Mesenchymal stem cell (in vitro differentiated cells and primary cell): ENCODE measurements around the gene OSGIN1.
A peak's percentile ranks its signal among the peaks of the same experiment; 100 is the strongest.

ENCODE experiments used
- DNase-seq: peaks from one replicate; pipeline ENCODE4 v3.0.0-alpha.2; 2013
- H2AFZ ChIP-seq: one replicate; pipeline ENCODE4 v1.6.1; 2013; ENCODE audit warnings: low read depth, mild to moderate bottlenecking, control low read depth, inconsistent platforms, low read length, moderate library complexity
- H2AK5ac ChIP-seq: 2 replicates; pipeline ENCODE4 v1.6.1; 2013; ENCODE audit warnings: low read length, moderate library complexity, mild to moderate bottlenecking, inconsistent platforms; ENCODE audit not compliant: severe bottlenecking
- H2BK120ac ChIP-seq: one replicate; pipeline ENCODE4 v1.6.1; 2013; ENCODE audit warnings: low read depth, mild to moderate bottlenecking, inconsistent platforms, low read length, moderate library complexity
- H2BK12ac ChIP-seq, 2 experiments: one replicate each; pipeline ENCODE4 v1.6.1; 2013; ENCODE audit warnings: inconsistent platforms in 2 of 2, low read length in 2 of 2, mild to moderate bottlenecking in 2 of 2, moderate library complexity in 2 of 2, control low read depth in 1 of 2
- H2BK15ac ChIP-seq: one replicate; pipeline ENCODE4 v1.6.1; 2013; ENCODE audit warnings: mild to moderate bottlenecking, low read depth, inconsistent platforms; ENCODE audit not compliant: poor library complexity, severe bottlenecking
- H2BK5ac ChIP-seq: 2 replicates; pipeline ENCODE4 v1.6.1; 2013; ENCODE audit warnings: low read depth, mild to moderate bottlenecking, low read length, control low read depth, inconsistent platforms; ENCODE audit not compliant: poor library complexity, severe bottlenecking
- H3K14ac ChIP-seq, 2 experiments: one replicate each; pipeline ENCODE4 v1.6.1; 2013; ENCODE audit warnings: inconsistent platforms in 2 of 2, low read length in 2 of 2, control low read depth in 1 of 2, mild to moderate bottlenecking in 1 of 2, moderate library complexity in 1 of 2
- H3K18ac ChIP-seq, 2 experiments: one replicate each; pipeline ENCODE4 v1.6.1; 2013; ENCODE audit warnings: inconsistent platforms in 2 of 2, low read length in 2 of 2, control low read depth in 1 of 2, low read depth in 1 of 2, mild to moderate bottlenecking in 1 of 2
- H3K23ac ChIP-seq, 2 experiments: one replicate each; pipeline ENCODE4 v1.6.1; 2013; ENCODE audit warnings: inconsistent platforms in 2 of 2, low read length in 2 of 2, mild to moderate bottlenecking in 2 of 2, moderate library complexity in 2 of 2, control low read depth in 1 of 2
- H3K27ac ChIP-seq: 2 replicates; pipeline ENCODE4 v1.5.1; 2013; ENCODE audit warnings: mild to moderate bottlenecking, moderate library complexity, low read length, control low read depth, inconsistent platforms; ENCODE audit not compliant: poor library complexity, severe bottlenecking
- H3K27me3 ChIP-seq, 2 experiments: 2 replicates each; pipeline versions ENCODE4 v1.6.1 to v1.7.0; 2013; ENCODE audit warnings: low read length in 2 of 2, mild to moderate bottlenecking in 2 of 2, moderate library complexity in 2 of 2, control low read depth in 1 of 2, inconsistent platforms in 1 of 2; ENCODE audit not compliant: control insufficient read depth in 1 of 2, insufficient read depth in 1 of 2
- H3K36me3 ChIP-seq, 2 experiments: 2 replicates each; pipeline versions ENCODE4 v1.6.1 to v1.7.0; 2013; ENCODE audit warnings: low read length in 2 of 2, control low read depth in 1 of 2, inconsistent platforms in 1 of 2, low read depth in 1 of 2, mild to moderate bottlenecking in 1 of 2; ENCODE audit not compliant: insufficient read depth in 2 of 2, control insufficient read depth in 1 of 2
- H3K4ac ChIP-seq, 2 experiments: one replicate each; pipeline ENCODE4 v1.6.1; 2013; ENCODE audit warnings: inconsistent platforms in 2 of 2, low read length in 2 of 2, mild to moderate bottlenecking in 2 of 2, moderate library complexity in 2 of 2, control low read depth in 1 of 2, low read depth in 1 of 2
- H3K4me1 ChIP-seq: 2 replicates; pipeline ENCODE4 v1.6.1; 2013; ENCODE audit warnings: low read depth, low read length, control low read depth; ENCODE audit not compliant: control insufficient read depth, insufficient read depth
- H3K4me2 ChIP-seq: 2 replicates; pipeline ENCODE4 v1.6.1; 2013; ENCODE audit warnings: low read length, mild to moderate bottlenecking, inconsistent platforms; ENCODE audit not compliant: poor library complexity, severe bottlenecking
- H3K4me3 ChIP-seq, 2 experiments: 2 replicates each; pipeline versions ENCODE4 v1.5.1 to v1.7.0; 2013; ENCODE audit warnings: low read length in 2 of 2, mild to moderate bottlenecking in 2 of 2, control low read depth in 1 of 2, low read depth in 1 of 2; ENCODE audit not compliant: insufficient read depth in 1 of 2
- H3K79me1 ChIP-seq: replicated peaks from 2 replicates; pipeline ENCODE4 v1.6.1; 2013; ENCODE audit warnings: mild to moderate bottlenecking, control low read depth, low read length, inconsistent platforms; ENCODE audit not compliant: poor library complexity, severe bottlenecking
- H3K9ac ChIP-seq: 2 replicates; pipeline ENCODE4 v1.7.0; 2013; ENCODE audit warnings: mild to moderate bottlenecking, low read length, moderate library complexity
- H3K9me3 ChIP-seq: 2 replicates; pipeline ENCODE4 v1.7.0; 2013; ENCODE audit warnings: mild to moderate bottlenecking, low read length; ENCODE audit not compliant: control insufficient read depth
- H4K8ac ChIP-seq: one replicate; pipeline ENCODE4 v1.6.1; 2013; ENCODE audit warnings: inconsistent platforms, mild to moderate bottlenecking, low read length, moderate library complexity
- H4K91ac ChIP-seq: one replicate; pipeline ENCODE4 v1.6.1; 2013; ENCODE audit warnings: mild to moderate bottlenecking, low read length, inconsistent platforms
- WGBS: methylation state at CpG from one replicate; pipeline ENCODE4 v1.1.7; 2013; ENCODE audit warnings: mixed read lengths; 5-methylcytosine and 5-hydroxymethylcytosine counted together

Gene OSGIN1

GRCh38 chr16:83955218-83956130 is 2.4 kb downstream of the OSGIN1 start:
- H3K4me1 ChIP-seq, result peaks cover 25% of the 10 kb centered on the region
- peaks cover 22 to 25% of the 10 kb centered on the region in 2 experiments for H3K36me3 ChIP-seq
- peaks cover 6% of the 10 kb centered on the region for H3K79me1 ChIP-seq
- no peak overlapping the region for H3K4ac ChIP-seq
- H4K91ac ChIP-seq, result no peak overlapping the region
- H2AFZ ChIP-seq, result no peak overlapping the region
- H2BK5ac ChIP-seq, result no peak overlapping the region
- H3K4me2 ChIP-seq, result no peak overlapping the region
- H3K27ac ChIP-seq, result no peak overlapping the region
- no peaks in the 10 kb centered on the region for H3K9me3 ChIP-seq
- H2AK5ac ChIP-seq, result no peak overlapping the region
- DNase-seq, result peak; percentile 15
- H2BK15ac ChIP-seq, result no peak overlapping the region
- H3K4me3 ChIP-seq, result no peak overlapping the region
- WGBS, result 83% methylated on average over 20 of the region's 23 CpGs
- H3K9ac ChIP-seq, result peak overlapping the region; percentile 96
- no peak overlapping the region for H4K8ac ChIP-seq
- peak overlapping the region in 1 of 2 experiments; percentile 7 for H2BK12ac ChIP-seq
- peak overlapping the region in 1 of 2 experiments; percentile 22 for H3K14ac ChIP-seq
- H3K23ac ChIP-seq, result peak overlapping the region in 1 of 2 experiments; percentile 32
- H3K27me3 ChIP-seq, result no peaks in the 10 kb centered on the region
- no peak overlapping the region for H2BK120ac ChIP-seq
- peak overlapping the region in 1 of 2 experiments; percentile 77 for H3K18ac ChIP-seq

- H2BK15ac ChIP-seq, result no peak overlapping the region
- no peak overlapping the region for H3K9ac ChIP-seq
- H3K4me1 ChIP-seq, result peaks cover 25% of the 10 kb centered on the region
- no peak overlapping the region for H2BK120ac ChIP-seq
- no peak overlapping the region for H3K23ac ChIP-seq
- H2AFZ ChIP-seq, result no peak overlapping the region
- H2BK12ac ChIP-seq, result peak overlapping the region in 1 of 2 experiments; percentile 76
- H3K9me3 ChIP-seq, result no peaks in the 10 kb centered on the region
- no peak overlapping the region for H4K91ac ChIP-seq
- H4K8ac ChIP-seq, result peak overlapping the region; percentile 67
- WGBS, result 49% methylated on average over 22 of the region's 22 CpGs
- no peaks in the 10 kb centered on the region for H3K27me3 ChIP-seq
- H3K14ac ChIP-seq, result no peak overlapping the region
- H3K4me3 ChIP-seq, result no peak overlapping the region
- peaks cover 6% of the 10 kb centered on the region for H3K79me1 ChIP-seq
- peak; percentile 73 for DNase-seq
- H3K18ac ChIP-seq, result no peak overlapping the region
- H3K4me2 ChIP-seq, result no peak overlapping the region
- no peak overlapping the region for H3K27ac ChIP-seq
- no peak overlapping the region for H2BK5ac ChIP-seq
- no peak overlapping the region for H2AK5ac ChIP-seq
- peaks cover 30 to 37% of the 10 kb centered on the region in 2 experiments for H3K36me3 ChIP-seq
- H3K4ac ChIP-seq, result no peak overlapping the region
Measured at GRCh38 chr16:83956336-83957289, 3.6 kb downstream of the OSGIN1 start.

- Histone ChIP-seq H3K79me1 (peaks cover 6% of the 10 kb centered on the region), H4K91ac (no peak overlapping the region), H2BK15ac (no peak overlapping the region), H3K36me3 (peaks cover 31 to 42% of the 10 kb centered on the region in 2 experiments), H3K27ac (no peak overlapping the region), H2BK12ac (no peak overlapping the region), H3K4me3 (no peak overlapping the region), H3K23ac (no peak overlapping the region), H3K4ac (no peak overlapping the region), H3K4me1 (peaks cover 25% of the 10 kb centered on the region), H2BK5ac (no peak overlapping the region), H3K27me3 (no peaks in the 10 kb centered on the region), H3K9ac (no peak overlapping the region), H2BK120ac (no peak overlapping the region), H2AK5ac (no peak overlapping the region), H3K4me2 (no peak overlapping the region), H3K14ac (no peak overlapping the region), H3K9me3 (no peaks in the 10 kb centered on the region), H4K8ac (no peak overlapping the region), H2AFZ (no peak overlapping the region), H3K18ac (no peak overlapping the region)
- 98% methylated on average over 10 of the region's 14 CpGs for WGBS
- DNase-seq, result no peak
Measured at GRCh38 chr16:83957296-83957855, 4.3 kb downstream of the OSGIN1 start.
